Nephron progenitor cell (in vitro differentiated cells): ENCODE data around the gene TSC2.
"Not testable (repeated sequence)": the region's sequence is repeated elsewhere in the genome, so short reads cannot be mapped to it uniquely, and the experiment has no call there.

Source experiments
- DNase-seq: peaks from one replicate; pipeline ENCODE4 v3.0.0; 2021
- H3K27ac Mint-ChIP-seq: 2 replicates; pipeline ENCODE4 v1.8.0; 2021; ENCODE audit warnings: mild to moderate bottlenecking, moderate library complexity, mixed read lengths
- H3K27me3 Mint-ChIP-seq: 2 replicates; pipeline ENCODE4 v1.8.0; 2021; ENCODE audit warnings: mild to moderate bottlenecking, low read depth, mixed read lengths; ENCODE audit not compliant: poor library complexity
- H3K36me3 Mint-ChIP-seq: 2 replicates; pipeline ENCODE4 v1.8.0; 2021; ENCODE audit warnings: low read depth, mixed read lengths
- H3K4me1 Mint-ChIP-seq: 2 replicates; pipeline ENCODE4 v1.8.0; 2021; ENCODE audit warnings: mixed read lengths
- H3K4me3 Mint-ChIP-seq: 2 replicates; pipeline ENCODE4 v1.8.0; 2021; ENCODE audit warnings: mild to moderate bottlenecking, moderate library complexity, mixed read lengths
- H3K9me3 Mint-ChIP-seq: 2 replicates; pipeline ENCODE4 v1.8.0; 2021; ENCODE audit warnings: mild to moderate bottlenecking, moderate library complexity, mixed read lengths
- TF ChIP-seq, protein P1 (sequence below): fragments of 200-600 bp; sonication (generic); IDR thresholded peaks from 2 replicates; pipeline ENCODE4 v1.5.0; 2021; ENCODE audit warnings: antibody characterized with exemption

Gene TSC2

GRCh38 chr16:2115591-2115973 lies 67.8 kb downstream of the TSC2 start:
- Mint-ChIP-seq H3K36me3 (peaks cover 4% of the 10 kb centered on the region), H3K4me1 (peaks cover 5% of the 10 kb centered on the region), H3K4me3 (no peak overlapping the region), H3K9me3 (no peaks in the 10 kb centered on the region), H3K27me3 (no peaks in the 10 kb centered on the region), H3K27ac (no peak overlapping the region)
- DNase-seq, result no peak
- TF ChIP-seq, protein P1, sequence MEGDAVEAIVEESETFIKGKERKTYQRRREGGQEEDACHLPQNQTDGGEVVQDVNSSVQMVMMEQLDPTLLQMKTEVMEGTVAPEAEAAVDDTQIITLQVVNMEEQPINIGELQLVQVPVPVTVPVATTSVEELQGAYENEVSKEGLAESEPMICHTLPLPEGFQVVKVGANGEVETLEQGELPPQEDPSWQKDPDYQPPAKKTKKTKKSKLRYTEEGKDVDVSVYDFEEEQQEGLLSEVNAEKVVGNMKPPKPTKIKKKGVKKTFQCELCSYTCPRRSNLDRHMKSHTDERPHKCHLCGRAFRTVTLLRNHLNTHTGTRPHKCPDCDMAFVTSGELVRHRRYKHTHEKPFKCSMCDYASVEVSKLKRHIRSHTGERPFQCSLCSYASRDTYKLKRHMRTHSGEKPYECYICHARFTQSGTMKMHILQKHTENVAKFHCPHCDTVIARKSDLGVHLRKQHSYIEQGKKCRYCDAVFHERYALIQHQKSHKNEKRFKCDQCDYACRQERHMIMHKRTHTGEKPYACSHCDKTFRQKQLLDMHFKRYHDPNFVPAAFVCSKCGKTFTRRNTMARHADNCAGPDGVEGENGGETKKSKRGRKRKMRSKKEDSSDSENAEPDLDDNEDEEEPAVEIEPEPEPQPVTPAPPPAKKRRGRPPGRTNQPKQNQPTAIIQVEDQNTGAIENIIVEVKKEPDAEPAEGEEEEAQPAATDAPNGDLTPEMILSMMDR, result no peak

DNA sequence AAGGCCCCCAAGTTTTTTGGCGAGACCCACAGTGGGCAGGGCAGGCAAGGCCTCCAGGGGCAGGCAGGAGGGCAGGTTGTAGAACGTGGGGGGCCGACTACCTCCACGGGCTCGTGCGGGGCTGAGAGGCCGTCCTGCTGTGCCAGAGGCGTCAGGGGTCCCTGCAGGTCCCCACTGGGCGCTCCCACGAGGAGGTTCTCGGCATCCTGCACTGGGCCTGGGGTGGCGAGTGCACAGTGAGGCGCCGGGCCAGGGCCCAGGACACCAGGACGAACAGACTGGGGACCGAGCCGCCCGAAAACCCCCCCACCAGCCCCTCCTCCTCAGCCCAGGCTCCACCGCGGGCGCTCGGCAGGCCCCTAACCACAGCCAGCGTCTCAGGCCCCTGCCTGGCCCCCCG lies 68.6 kb downstream of the TSC2 start:
- DNase-seq, H3K27ac Mint-ChIP-seq, H3K4me3 Mint-ChIP-seq, H3K27me3 Mint-ChIP-seq, H3K36me3 Mint-ChIP-seq, H3K9me3 Mint-ChIP-seq: not testable (repeated sequence)
- H3K4me1 Mint-ChIP-seq, result peaks cover 13% of the 10 kb centered on the region

DNA sequence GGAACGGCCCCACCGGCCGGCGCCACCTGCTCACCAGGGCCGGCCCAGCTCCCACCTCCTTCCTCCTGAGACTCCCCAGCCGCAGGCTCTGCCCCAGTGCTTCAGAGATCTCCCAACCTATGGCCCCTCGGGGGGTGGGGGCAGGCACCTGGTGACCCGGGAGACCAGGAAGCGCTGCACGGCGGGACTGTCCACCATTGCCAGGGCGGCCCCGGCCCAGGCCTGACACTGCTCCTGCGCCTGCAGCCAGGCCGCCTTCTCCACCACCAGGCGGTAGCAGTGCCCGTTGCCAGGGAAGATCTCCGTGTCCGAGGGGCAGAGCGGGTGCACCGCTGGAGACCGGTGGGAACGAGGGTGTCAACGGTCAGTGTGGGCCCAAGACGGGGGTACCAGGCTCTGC lies 69.6 kb downstream of the TSC2 start:
- not testable (repeated sequence) for H3K27me3 Mint-ChIP-seq, H3K4me3 Mint-ChIP-seq, H3K36me3 Mint-ChIP-seq, H3K27ac Mint-ChIP-seq, DNase-seq, H3K9me3 Mint-ChIP-seq
- H3K4me1 Mint-ChIP-seq, result peaks cover 15% of the 10 kb centered on the region

DNA sequence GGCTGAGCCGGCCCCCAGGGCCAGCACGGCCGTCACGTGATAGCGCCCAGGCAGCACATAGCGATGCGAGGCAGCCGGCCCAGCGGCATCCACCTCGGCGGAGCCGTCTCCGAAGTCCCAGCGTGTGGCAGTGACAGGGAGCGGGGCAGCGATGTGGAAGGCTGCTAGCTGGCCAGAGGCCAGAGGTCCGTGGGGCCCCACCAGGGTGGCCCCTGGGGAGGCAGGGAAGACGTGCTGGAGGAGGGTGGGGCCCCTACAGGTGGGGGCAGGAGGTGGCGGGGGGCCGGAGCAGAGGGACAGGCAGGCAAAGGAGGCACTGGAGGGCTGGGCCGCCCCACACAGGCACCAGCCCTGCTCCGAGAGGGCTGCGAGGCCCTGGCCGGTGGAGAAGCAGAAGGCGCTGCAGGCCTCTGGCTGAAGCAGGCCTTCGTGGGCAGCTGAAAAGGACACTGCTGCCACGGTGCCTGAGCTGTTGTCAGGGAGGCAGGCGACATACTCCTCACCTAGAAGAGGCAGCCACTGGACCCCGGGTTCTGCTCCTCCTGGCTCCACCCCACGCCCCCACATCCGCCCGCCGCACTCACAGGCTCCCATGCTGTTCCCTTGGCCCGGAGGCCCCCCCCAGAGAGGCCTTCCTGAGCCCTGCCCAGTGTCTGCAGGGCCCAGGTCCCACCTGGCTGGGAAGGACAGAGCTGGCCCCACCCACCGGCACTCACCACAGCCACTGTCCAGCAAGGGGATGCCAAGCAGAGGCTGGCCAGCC lies 70.4 kb downstream of the TSC2 start:
- H3K9me3 Mint-ChIP-seq, H3K4me3 Mint-ChIP-seq, H3K27me3 Mint-ChIP-seq, H3K36me3 Mint-ChIP-seq, H3K27ac Mint-ChIP-seq, DNase-seq: not testable (repeated sequence)
- H3K4me1 Mint-ChIP-seq, result peaks cover 15% of the 10 kb centered on the region

DNA sequence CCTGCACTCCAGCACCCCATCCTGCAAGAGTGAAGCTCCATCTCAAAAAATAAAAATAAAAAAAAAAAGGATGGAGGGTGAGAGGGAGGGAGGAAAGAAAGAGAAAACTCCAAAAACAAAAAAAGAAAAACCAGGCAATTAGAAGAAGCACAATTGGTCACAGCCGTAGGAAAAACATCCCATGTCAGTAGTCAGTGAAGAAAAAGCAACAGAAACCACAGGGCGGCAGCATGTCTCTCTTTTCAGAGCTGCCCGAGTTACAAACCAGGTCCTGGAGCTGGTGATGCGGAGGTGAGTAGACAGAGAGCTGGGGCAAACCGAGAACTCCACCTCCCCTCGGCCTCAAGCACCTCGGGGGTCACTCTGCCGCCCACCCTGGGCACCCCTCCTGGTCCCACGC lies 73.5 kb downstream of the TSC2 start:
- peaks cover 30% of the 10 kb centered on the region for H3K4me1 Mint-ChIP-seq
- H3K27me3 Mint-ChIP-seq, H3K36me3 Mint-ChIP-seq, H3K4me3 Mint-ChIP-seq, DNase-seq, H3K9me3 Mint-ChIP-seq: not testable (repeated sequence)
- peak overlapping the region; percentile 93 for H3K27ac Mint-ChIP-seq

- DNase-seq, result no peak
- peaks cover 2% of the 10 kb centered on the region for H3K27me3 Mint-ChIP-seq
- no peak overlapping the region for H3K4me3 Mint-ChIP-seq
- H3K27ac Mint-ChIP-seq, result no peak overlapping the region
- H3K4me1 Mint-ChIP-seq, result peaks cover 35% of the 10 kb centered on the region
- TF ChIP-seq, protein P1, result no peak
- no peaks in the 10 kb centered on the region for H3K9me3 Mint-ChIP-seq
- H3K36me3 Mint-ChIP-seq, result no peaks in the 10 kb centered on the region
These were observed 74.1 kb downstream of the TSC2 start for GRCh38 chr16:2121853-2122252.

DNA sequence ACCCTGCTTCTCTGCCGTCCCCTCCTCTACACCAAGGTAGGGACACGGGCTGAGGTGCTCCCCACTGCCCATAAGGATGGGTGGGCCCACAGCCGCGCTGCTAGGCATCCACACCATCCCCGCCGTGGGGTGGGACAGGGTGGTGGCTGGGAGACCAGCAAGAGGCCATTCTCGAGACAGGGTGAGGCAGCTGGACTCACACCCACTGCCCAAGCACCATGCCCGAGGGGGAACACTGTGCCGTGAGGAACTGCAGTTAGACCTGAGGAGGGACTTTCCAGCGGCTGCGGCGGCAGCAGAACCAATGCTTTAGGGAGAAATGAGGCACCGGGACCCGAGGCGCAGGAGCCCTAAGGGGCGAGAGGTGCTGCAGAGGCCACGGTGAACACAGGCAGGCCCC lies 74.6 kb downstream of the TSC2 start:
- Mint-ChIP-seq H3K9me3 (no peaks in the 10 kb centered on the region), H3K27me3 (peaks cover 3% of the 10 kb centered on the region), H3K36me3 (no peaks in the 10 kb centered on the region), H3K27ac (no peak overlapping the region), H3K4me3 (no peak overlapping the region), H3K4me1 (peaks cover 41% of the 10 kb centered on the region)
- DNase-seq, result no peak
- TF ChIP-seq, protein P1, result no peak

GRCh38 chr16:2122934-2123683 lies 75.3 kb downstream of the TSC2 start:
- not testable (repeated sequence) for H3K27me3 Mint-ChIP-seq, H3K36me3 Mint-ChIP-seq, DNase-seq, H3K4me3 Mint-ChIP-seq, H3K9me3 Mint-ChIP-seq, H3K27ac Mint-ChIP-seq
- H3K4me1 Mint-ChIP-seq, result peaks cover 41% of the 10 kb centered on the region

- H3K36me3 Mint-ChIP-seq, DNase-seq, H3K27me3 Mint-ChIP-seq, H3K27ac Mint-ChIP-seq, H3K4me3 Mint-ChIP-seq, H3K9me3 Mint-ChIP-seq: not testable (repeated sequence)
- peaks cover 46% of the 10 kb centered on the region for H3K4me1 Mint-ChIP-seq
These were observed 76.1 kb downstream of the TSC2 start for GRCh38 chr16:2123706-2124376.

GRCh38 chr16:2124377-2124693 lies 76.5 kb downstream of the TSC2 start:
- not testable (repeated sequence) for H3K9me3 Mint-ChIP-seq, DNase-seq, H3K27ac Mint-ChIP-seq, H3K4me3 Mint-ChIP-seq, H3K36me3 Mint-ChIP-seq, H3K27me3 Mint-ChIP-seq
- peaks cover 47% of the 10 kb centered on the region for H3K4me1 Mint-ChIP-seq

DNA sequence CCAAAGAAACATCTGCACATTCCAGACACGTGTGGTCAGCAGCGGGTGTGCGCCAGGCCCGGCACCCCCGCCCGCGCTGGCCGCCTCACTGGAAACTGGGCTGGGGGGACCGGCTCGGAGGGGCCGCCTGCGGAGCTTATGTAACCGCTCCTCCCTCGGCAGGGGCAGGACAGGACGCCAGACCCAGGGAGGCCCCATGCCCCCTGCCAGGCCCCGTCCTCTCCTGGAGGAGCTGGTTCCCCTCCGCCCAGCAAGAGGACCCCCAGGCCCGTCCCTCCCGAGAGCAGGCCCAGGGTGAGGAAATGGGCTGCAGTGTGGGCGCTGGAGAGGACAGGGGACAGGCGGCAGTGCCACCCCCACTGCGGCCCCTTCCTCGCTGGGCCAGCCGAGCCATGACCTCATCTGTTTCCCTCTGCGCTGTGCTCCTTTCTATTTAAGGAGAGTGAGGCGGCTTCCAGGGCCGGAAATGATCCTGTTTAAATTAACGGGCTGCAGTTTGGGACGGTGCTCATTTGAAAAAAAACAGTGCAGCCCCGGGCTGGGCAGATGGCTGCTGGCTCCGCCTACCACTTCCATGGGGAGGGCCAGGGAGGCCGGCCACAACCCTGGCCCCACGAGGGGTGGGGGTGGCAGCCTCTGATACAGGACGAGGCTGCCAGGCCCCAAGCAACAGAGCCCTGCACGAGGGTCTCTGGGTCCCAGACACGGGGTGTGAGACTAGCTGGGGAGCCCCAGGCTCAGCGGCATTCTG lies 77.1 kb downstream of the TSC2 start:
- peak overlapping the region; percentile 58 for H3K4me3 Mint-ChIP-seq
- H3K9me3 Mint-ChIP-seq, H3K27me3 Mint-ChIP-seq, H3K36me3 Mint-ChIP-seq: not testable (repeated sequence)
- DNase-seq, result peak; percentile 54
- peak overlapping the region; percentile 98 for H3K27ac Mint-ChIP-seq
- H3K4me1 Mint-ChIP-seq, result peaks cover 52% of the 10 kb centered on the region
